Suppressor macrophage treated with lipopolysaccharide for 4 hours (primary cell): ENCODE data around the gene EXOSC7.

Source experiments
- DNase-seq: peaks from one replicate; pipeline ENCODE4 v3.0.0-alpha.2; 2020

The EXOSC7 gene

GRCh38 chr3:45057557-45057956 is 81.5 kb downstream of the EXOSC7 start:
- DNase-seq = no peak

DNA sequence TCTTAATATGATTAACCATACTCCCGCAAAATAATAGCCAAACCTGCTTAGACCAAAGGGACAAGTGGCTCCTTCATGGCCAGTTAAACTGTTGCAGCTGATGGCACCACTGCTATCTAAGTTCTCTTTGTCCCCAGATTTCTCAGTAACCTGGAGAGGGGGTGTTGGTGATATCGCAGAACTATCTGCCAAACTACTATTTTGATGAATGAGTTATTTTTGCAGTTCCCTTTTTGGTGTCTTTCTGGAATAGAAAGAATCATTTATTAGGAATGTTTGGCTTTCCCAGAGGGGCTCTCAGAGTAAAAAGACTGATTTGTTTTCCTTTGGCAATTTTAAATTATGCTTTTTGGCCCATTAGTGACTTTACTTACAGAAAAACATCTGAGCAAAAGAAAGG is 83.1 kb downstream of the EXOSC7 start:
- DNase-seq = no peak

DNA sequence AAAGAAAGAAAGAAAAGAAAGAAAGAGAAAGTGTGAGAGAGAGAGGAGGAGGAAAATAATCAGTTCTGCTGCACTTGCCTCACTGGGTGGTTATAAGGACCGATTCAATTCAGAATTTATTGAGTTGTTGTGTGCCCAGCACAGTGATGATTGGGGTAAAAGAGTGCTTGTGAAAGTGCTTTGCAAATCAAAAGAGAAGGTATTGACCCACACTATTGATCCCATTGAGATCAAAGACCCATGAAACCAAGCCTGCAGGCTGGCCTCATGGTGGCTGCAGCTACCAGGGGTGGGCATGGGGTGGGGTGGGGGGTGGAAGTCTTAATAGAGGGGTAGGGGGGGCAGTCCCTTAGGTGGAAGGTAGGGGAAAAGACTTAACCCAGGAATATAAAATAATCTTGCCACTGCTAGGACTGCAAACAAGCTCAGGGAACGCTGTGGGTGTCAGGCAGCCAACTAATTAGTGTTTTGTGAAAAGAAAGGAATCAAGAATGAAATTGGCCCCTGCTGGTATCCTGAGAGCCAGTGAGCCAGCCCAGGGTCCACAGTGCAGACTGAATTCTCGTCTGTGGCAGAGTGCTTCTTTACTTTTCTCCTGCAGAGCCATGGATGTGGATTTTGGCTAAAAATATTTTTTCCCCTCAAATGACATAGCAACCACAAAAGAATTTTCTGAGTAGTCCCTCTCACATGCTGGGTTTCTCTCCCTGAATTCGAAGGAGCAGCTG is 84.3 kb downstream of the EXOSC7 start:
- no peak for DNase-seq
